Measurements from ENCODE around the gene ZNF438. TPM values are rescaled to one million over a fixed set of nuclear protein-coding genes. Genes with fewer than 3 reads are reported as not detected.
"Not testable (repeated sequence)": the region's sequence is repeated elsewhere in the genome, so short reads cannot be mapped to it uniquely, and the experiment has no call there.

ZNF438 gene
- total RNA-seq, 1 donor from 2014 or later: 1.7 TPM

DNA sequence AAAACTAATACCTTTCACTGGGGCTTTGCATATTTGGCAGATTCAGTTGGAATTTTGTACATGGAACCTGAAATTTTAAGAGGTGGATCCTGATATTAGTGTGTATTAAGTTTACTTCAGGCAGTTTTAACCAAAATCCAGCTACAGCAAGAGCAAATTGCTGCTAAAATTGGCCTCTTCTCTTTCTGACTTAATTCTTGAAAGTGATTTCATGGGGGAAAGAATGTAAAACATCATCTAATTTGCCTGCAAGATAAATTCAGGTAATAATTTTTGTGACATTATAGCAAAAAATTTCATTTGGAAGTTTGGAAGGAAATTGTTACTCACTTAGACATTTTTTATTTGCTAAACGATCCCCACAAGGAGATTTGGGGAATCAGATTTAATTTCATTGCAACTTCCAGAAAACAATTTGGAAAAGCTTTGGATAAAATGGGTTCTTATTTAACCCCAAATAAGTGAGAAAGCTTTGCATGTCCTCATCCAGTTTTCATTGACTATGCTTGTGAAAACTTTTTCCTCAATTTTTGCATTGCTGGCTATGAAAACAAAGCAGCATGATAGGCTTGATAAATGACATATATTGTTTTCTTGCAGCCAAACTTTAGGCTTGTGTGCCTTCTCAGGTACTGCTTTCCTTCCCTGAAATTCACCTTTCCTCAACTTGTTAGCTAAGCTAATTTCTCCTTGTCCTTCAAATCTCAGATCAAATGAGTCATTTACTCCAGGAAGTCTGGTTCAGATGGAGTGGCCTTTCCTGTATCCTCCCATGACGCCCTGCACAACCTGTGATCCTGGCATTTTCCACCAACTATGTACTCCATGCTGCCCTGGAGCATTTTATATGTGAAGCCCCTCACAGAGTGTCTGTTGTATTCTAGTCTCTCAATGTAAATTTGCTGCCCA, 27.4 kb upstream of the ZNF438 start:
- Histone ChIP-seq H3K4me3 (no peak overlapping the region), H3K36me3 (no peaks in the 10 kb centered on the region), H3K27ac (peak overlapping the region; percentile 6 to 31), H3K27me3 (no peaks in the 10 kb centered on the region), H3K4me1 (peaks cover 2 to 11% of the 10 kb centered on the region in 2 donors), H3K9me3 (no peaks in the 10 kb centered on the region)
- intact Hi-C loops (cut with DNase I): no loop called here
- TF ChIP-seq, protein P1, sequence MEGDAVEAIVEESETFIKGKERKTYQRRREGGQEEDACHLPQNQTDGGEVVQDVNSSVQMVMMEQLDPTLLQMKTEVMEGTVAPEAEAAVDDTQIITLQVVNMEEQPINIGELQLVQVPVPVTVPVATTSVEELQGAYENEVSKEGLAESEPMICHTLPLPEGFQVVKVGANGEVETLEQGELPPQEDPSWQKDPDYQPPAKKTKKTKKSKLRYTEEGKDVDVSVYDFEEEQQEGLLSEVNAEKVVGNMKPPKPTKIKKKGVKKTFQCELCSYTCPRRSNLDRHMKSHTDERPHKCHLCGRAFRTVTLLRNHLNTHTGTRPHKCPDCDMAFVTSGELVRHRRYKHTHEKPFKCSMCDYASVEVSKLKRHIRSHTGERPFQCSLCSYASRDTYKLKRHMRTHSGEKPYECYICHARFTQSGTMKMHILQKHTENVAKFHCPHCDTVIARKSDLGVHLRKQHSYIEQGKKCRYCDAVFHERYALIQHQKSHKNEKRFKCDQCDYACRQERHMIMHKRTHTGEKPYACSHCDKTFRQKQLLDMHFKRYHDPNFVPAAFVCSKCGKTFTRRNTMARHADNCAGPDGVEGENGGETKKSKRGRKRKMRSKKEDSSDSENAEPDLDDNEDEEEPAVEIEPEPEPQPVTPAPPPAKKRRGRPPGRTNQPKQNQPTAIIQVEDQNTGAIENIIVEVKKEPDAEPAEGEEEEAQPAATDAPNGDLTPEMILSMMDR (IDR thresholded peaks at IDR 0.05): no peak
- DNase-seq (ENCODE audit: low spot score in 2 of 2): no peak

DNA sequence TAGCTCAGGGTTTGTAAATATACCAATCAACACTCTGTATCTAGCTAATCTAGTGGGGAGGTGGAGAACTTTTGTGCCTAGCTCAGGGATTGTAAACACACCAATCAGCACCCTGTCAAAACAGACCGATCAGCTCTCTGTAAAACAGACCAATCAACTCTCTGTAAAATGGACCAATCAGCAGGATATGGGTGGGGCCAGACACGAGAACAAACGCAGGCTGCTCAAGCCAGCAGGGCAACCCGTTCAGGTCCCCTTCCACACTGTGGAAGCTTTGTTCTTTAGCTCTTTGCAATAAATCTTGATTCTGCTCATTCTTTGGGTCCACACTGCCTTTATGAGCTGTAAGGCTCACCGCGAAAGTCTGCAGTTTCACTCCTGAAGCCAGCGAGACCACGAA, 25.0 kb upstream of the ZNF438 start:
- H3K4me3 ChIP-seq; H3K27me3 ChIP-seq; H3K27ac ChIP-seq; H3K4me1 ChIP-seq; H3K36me3 ChIP-seq; H3K9me3 ChIP-seq; DNase-seq (ENCODE audit: low spot score in 2 of 2); intact Hi-C loops (cut with DNase I): not testable (repeated sequence)

DNA sequence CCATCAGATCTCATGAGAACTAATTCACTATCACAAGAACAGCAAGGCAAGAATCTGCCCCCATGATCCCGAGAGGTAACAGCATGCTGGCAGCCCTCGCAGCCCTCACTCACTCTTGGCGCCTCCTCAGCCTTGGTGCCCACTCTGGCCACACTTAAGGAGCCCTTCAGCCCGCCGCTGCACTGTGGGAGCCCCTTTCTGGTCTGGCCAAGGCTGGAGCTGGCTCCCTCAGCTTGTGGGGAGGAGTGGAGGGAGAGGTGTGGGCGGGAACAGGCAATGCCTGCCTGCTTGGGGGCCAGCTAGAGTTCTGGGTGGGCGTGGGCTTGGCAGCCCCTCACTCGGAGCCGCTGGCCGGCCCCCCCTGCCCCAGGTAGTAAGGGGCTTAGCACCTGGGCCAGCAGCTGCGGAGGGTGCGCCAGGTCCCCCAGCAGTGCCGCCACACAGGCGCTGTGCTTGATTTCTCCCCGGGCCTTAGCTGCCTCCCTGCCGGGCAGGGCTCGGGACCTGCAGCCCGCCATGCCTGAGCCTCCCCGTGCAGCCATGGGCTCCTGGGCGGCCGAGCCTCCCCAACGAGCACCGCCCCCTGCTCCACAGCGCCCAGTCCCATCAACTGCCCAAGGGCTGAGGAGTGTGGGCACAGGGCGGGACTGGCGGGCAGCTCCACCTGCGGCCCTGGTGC, 24.0 kb upstream of the ZNF438 start:
- Histone ChIP-seq H3K36me3 (no peaks in the 10 kb centered on the region), H3K9me3 (no peaks in the 10 kb centered on the region), H3K4me1 (no peaks in the 10 kb centered on the region), H3K27ac (no peak overlapping the region), H3K4me3 (no peak overlapping the region), H3K27me3 (no peaks in the 10 kb centered on the region)
- intact Hi-C loops (cut with DNase I): no loop called here
- TF ChIP-seq, protein P1 (IDR thresholded peaks at IDR 0.05): no peak
- no peak for DNase-seq (ENCODE audit: low spot score in 2 of 2)

DNA sequence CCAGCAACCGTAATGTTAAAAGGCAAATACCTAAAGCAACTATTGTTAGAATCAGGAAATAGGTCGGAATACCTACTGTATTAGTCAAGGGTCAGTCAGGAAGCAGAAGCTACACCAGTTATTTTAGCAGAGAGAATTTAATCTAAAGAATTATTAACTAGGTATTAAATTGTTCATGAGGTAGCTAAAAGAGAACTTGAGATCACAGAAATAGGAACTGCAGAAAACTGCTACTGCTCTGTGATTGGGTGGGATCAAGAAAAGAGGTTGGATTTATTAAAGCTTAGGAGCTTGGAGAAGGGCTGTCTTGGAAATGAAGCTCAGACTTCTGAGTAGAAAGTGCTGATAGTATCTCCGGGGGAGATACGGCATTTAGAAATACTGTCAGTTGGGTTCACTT, 20.0 kb upstream of the ZNF438 start:
- Histone ChIP-seq H3K36me3 (no peaks in the 10 kb centered on the region), H3K27ac (no peak overlapping the region), H3K4me1 (no peaks in the 10 kb centered on the region), H3K4me3 (no peak overlapping the region), H3K9me3 (no peaks in the 10 kb centered on the region), H3K27me3 (no peaks in the 10 kb centered on the region)
- intact Hi-C loops (cut with DNase I): no loop called here
- no peak for DNase-seq (ENCODE audit: low spot score in 2 of 2)
- TF ChIP-seq, protein P1 (IDR thresholded peaks at IDR 0.05): no peak

DNA sequence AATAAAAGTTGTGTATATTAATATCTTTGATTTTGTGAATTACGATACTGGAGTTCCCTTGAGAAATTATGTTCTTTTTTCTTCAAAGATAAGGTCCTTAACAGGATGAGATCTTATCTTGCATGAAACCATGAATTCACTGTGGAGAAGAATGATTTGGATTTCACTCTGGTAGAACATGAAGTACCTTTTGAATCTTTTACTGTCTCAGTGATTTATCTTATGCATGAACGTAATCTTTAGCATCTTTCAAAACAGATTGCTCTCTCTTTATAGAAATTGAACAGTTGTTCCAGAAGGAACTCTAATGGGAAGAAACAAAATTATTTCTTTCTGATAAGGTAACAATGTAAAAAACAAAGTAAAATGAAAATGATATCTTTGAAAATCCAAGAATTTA, 11.0 kb upstream of the ZNF438 start:
- intact Hi-C loops (cut with DNase I): no loop called here
- Histone ChIP-seq H3K27me3 (no peaks in the 10 kb centered on the region), H3K4me3 (no peak overlapping the region), H3K4me1 (no peaks in the 10 kb centered on the region), H3K27ac (no peak overlapping the region), H3K36me3 (no peaks in the 10 kb centered on the region), H3K9me3 (no peaks in the 10 kb centered on the region)
- TF ChIP-seq, protein P1 (IDR thresholded peaks at IDR 0.05): no peak
- no peak for DNase-seq (ENCODE audit: low spot score in 2 of 2)

DNA sequence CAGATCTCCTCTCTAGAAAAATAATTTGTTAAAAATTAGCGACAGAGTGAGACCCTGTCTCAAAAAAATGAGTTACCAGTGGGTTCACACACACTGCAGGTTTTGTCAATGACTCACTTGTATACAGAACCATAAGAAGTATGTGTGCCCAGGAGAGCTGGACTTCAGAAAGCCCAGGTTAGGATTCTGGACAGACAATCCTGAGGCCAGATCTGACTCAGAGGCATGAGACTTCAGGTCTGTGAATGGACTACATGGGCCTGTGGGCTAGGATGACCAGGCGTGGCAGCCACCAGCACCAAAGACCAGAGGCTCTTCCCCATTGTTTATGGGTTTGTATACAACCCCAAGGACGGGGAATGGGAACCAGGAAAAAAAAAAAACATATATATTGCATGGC, 9.3 kb upstream of the ZNF438 start:
- H3K9me3 ChIP-seq: no peaks in the 10 kb centered on the region
- no peak for DNase-seq (ENCODE audit: low spot score in 2 of 2)
- H3K27ac ChIP-seq: no peak overlapping the region
- H3K36me3 ChIP-seq: no peaks in the 10 kb centered on the region
- H3K4me3 ChIP-seq: no peak overlapping the region
- intact Hi-C loops (cut with DNase I): no loop called here
- TF ChIP-seq, protein P1 (IDR thresholded peaks at IDR 0.05): no peak
- H3K27me3 ChIP-seq: no peaks in the 10 kb centered on the region
- H3K4me1 ChIP-seq: no peaks in the 10 kb centered on the region

DNA sequence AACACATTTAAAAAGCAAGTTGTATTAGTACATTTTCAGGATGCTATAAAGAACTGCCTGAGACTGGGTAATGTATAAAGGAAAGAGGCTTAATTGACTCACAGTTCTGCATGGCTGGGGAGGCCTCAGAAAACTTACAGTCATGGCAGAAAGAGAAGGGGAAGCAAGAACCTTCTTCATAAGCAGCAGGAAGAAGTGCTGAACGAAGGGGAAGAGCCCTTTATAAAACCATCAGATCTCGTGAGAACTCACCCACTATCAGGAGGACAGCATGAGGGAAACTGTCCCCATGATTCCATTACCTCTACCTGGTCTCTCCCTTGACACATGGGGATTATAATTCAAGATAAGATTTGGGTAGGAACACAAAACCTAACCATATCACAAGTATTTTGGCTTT, 7.3 kb upstream of the ZNF438 start:
- H3K27ac ChIP-seq; H3K4me3 ChIP-seq; H3K27me3 ChIP-seq; H3K36me3 ChIP-seq; DNase-seq (ENCODE audit: low spot score in 2 of 2); H3K4me1 ChIP-seq; H3K9me3 ChIP-seq; intact Hi-C loops (cut with DNase I): not testable (repeated sequence)

All from ascending aorta (tissue), 2 donors.